ENCODE results near the gene PEX13.

Gene PEX13

DNA sequence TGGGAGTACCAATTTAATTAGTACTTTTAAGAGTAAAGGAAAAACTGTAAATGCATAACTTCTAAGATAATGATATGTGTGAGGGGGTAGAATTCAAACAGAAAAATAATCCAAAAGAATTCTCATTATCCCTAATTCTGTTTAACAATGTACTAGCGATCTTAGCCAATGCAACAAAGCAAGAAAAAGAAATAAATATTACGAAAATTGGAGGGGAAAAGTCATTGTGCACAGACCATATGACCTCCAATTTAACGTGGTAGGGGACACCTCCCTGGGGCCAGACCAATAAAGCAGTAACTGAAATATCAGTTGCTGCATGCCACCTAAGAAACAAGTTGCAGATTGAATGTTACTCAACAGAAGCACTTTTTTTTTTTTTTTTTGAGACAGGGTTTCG lies 25.9 kb upstream of the PEX13 start:
- TF ChIP-seq, protein P1, sequence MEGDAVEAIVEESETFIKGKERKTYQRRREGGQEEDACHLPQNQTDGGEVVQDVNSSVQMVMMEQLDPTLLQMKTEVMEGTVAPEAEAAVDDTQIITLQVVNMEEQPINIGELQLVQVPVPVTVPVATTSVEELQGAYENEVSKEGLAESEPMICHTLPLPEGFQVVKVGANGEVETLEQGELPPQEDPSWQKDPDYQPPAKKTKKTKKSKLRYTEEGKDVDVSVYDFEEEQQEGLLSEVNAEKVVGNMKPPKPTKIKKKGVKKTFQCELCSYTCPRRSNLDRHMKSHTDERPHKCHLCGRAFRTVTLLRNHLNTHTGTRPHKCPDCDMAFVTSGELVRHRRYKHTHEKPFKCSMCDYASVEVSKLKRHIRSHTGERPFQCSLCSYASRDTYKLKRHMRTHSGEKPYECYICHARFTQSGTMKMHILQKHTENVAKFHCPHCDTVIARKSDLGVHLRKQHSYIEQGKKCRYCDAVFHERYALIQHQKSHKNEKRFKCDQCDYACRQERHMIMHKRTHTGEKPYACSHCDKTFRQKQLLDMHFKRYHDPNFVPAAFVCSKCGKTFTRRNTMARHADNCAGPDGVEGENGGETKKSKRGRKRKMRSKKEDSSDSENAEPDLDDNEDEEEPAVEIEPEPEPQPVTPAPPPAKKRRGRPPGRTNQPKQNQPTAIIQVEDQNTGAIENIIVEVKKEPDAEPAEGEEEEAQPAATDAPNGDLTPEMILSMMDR (IDR thresholded peaks at IDR 0.05; ENCODE audit: insufficient read depth, low read depth, low read length, missing control alignments): no peak
- DNase-seq (ENCODE audit: low read depth): no peak
- H3K4me3 ChIP-seq (ENCODE audit: low read length): no peak overlapping the region

GRCh38 chr2:60992985-60993392 lies 24.5 kb upstream of the PEX13 start:
- DNase-seq (ENCODE audit: low read depth): no peak
- TF ChIP-seq, protein P1 (IDR thresholded peaks at IDR 0.05; ENCODE audit: insufficient read depth, low read depth, low read length, missing control alignments): no peak
- no peak overlapping the region for H3K4me3 ChIP-seq (ENCODE audit: low read length)

GRCh38 chr2:60994131-60994530 lies 23.4 kb upstream of the PEX13 start:
- TF ChIP-seq, protein P1 (IDR thresholded peaks at IDR 0.05; ENCODE audit: insufficient read depth, low read depth, low read length, missing control alignments): no peak
- H3K4me3 ChIP-seq (ENCODE audit: low read length): no peak overlapping the region
- DNase-seq (ENCODE audit: low read depth): no peak

DNA sequence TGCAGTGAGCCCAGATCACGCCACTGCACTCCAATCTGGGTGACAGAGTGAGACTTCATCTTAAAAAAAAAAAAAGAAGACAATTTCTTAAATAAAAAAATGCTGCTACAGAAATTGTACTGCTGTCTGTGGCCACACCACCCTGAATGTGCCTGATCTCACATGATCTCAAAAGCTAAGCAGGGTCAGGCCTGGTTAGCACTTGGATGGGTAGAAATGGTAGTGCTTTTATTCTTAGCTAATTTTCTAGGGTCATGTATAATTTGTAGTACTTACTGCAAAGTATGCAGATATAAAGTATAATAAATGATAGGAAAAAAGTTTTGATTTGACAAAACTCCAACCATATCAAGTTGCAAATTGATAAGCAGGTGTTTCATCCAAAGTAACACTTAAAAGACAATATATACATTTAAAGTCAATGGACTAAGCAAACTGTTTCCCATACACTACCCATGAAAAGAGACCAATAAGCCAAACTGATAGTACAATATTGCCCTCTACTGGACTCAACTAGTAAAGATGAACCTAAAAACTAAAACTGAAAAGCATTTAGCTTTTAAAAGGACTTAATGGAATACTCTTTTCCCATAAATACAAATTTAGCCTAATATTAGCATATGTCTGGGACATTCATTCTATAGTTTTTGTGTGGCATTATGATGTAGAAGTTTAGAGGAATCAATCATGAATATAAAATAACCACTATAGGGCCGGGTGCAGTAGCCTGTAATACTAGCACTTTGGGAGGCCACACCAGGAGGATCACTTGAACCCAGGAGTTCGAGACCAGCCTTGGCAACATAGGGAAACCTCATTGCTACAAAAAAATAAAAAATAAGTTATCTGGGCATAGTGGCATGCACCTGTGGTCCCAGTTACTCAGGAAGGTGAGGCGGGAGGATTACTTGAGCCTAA lies 18.6 kb upstream of the PEX13 start:
- DNase-seq (ENCODE audit: low read depth): peak; percentile 66
- no peak overlapping the region for H3K4me3 ChIP-seq (ENCODE audit: low read length)
- TF ChIP-seq, protein P1 (IDR thresholded peaks at IDR 0.05; ENCODE audit: insufficient read depth, low read depth, low read length, missing control alignments): peak; percentile 45

DNA sequence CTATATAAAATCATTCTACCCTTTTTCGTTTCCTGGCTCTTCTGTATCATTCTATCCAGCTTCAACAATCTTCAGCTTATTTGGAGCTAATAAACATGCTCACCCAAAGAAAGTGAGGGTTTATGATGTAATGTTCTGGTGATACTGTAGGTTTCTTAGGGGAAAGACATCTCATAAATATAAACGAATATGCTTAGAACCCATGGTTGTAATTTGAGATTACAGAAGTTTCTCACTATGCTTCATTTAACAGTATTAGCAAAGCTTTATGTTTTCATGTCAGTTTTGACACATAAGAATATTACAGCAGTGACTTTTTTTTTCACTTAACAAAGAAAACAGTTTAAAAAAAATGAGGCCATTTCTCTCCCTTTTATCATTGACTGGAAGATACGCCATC lies 11.8 kb upstream of the PEX13 start:
- no peak overlapping the region for H3K4me3 ChIP-seq (ENCODE audit: low read length)
- DNase-seq (ENCODE audit: low read depth): no peak
- TF ChIP-seq, protein P1 (IDR thresholded peaks at IDR 0.05; ENCODE audit: insufficient read depth, low read depth, low read length, missing control alignments): no peak

- H3K4me3 ChIP-seq (ENCODE audit: low read length): no peak overlapping the region
- TF ChIP-seq, protein P1 (IDR thresholded peaks at IDR 0.05; ENCODE audit: insufficient read depth, low read depth, low read length, missing control alignments): no peak
- DNase-seq (ENCODE audit: low read depth): no peak
Observed at GRCh38 chr2:61006486-61007105, 10.9 kb upstream of the PEX13 start.
